ENCODE results near the gene PALLD.

DNA sequence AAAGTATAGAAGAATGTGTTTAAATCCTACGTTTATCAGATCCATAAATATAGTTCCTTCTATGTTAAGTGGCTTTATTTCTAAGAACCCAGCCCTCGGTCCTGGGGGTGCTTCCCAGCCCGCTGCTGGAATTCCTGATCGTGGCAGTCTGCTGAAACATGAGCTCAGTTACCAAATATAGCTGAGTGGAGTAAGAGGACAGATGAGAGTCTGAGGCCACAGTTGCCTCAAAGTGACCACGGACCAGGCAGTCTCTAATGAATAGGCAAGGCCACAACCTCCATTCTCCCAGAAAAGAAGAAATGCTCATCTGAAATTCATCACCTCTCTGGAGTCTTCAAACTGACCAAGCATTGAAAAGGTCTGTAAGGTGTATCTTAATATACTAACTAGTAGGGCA is at the start of gene PALLD:
- no peak for TF ChIP-seq GATA2 (IDR thresholded peaks at IDR 0.05; ENCODE audit: low read depth, low read length)
- no peak for TF ChIP-seq GATA3 (IDR thresholded peaks at IDR 0.05; ENCODE audit: low read depth, low read length)
